GM12878 (cell line): ENCODE data around the gene KRTAP9-2. TPM values are rescaled to one million over a fixed set of nuclear protein-coding genes. Genes with fewer than 3 reads are reported as not detected.

Source experiments
- EGR1 ChIP-seq, 2 experiments: IDR thresholded peaks; 1 replicate in 1 of 2; 2 replicates in 1 of 2; pipeline ENCODE4 v1.6.1; 2011 to 2012; ENCODE audit warnings: low read depth in 2 of 2, low read length in 2 of 2, borderline replicate concordance in 1 of 2, mild to moderate bottlenecking in 1 of 2, moderate library complexity in 1 of 2
- HDGF ChIP-seq: fragments of 450-650 bp; IDR thresholded peaks from 2 replicates; pipeline ENCODE4 v1.6.1; 2016; ENCODE audit warnings: antibody characterized with exemption
- NKRF ChIP-seq: fragments of 450-650 bp; conservative IDR thresholded peaks from 2 replicates; pipeline ENCODE4 v1.6.1; 2017; ENCODE audit warnings: mild to moderate bottlenecking, moderate library complexity
- POLR2A ChIP-seq: IDR thresholded peaks from 2 replicates; pipeline ENCODE4 v1.6.1; 2011; ENCODE audit warnings: low read depth, mild to moderate bottlenecking, low read length
- RCOR1 ChIP-seq: conservative IDR thresholded peaks from 2 replicates; pipeline ENCODE4 v1.6.1; 2012; ENCODE audit warnings: low read depth, low read length, improper control_type of control experiment
- RFX5 ChIP-seq: IDR thresholded peaks from 2 replicates; pipeline ENCODE4 v1.6.1; 2011; ENCODE audit warnings: low read depth, low read length, improper control_type of control experiment
- STAT3 ChIP-seq: IDR thresholded peaks from 2 replicates; pipeline ENCODE4 v1.6.1; 2011; ENCODE audit warnings: low read depth, low read length, improper control_type of control experiment
- YBX1 ChIP-seq: fragments of 450-650 bp; IDR thresholded peaks from 2 replicates; pipeline ENCODE4 v1.6.1; 2016; ENCODE audit warnings: antibody characterized with exemption
- ZBED1 ChIP-seq: IDR thresholded peaks from 2 replicates; pipeline ENCODE4 v1.6.1; 2016; ENCODE audit warnings: borderline replicate concordance
- polyA plus RNA-seq, 11 experiments: library from polyadenylated mRNA; depleted of rRNA in 4 of 11; unstranded in 6 of 11; stranded (reverse) in 5 of 11; fragments of >200 nt; fragmentation: Nextera tagmentation in 4 of 11; fragmentation: Illumina TruSeq in 1 of 11; extraction: Ambion mirVana in 4 of 11; extraction: Trizol in 1 of 11; gene quantifications; 1 replicate in 1 of 11; 2 replicates in 10 of 11; pipeline versions ENCODE4 v1.2.1 to v1.2.3, GENCODE V29; 2011 to 2016; ENCODE audit warnings: inconsistent platforms in 2 of 11, missing spikeins in 2 of 11, low read depth in 1 of 11
- total RNA-seq, 4 experiments: library from RNA; depleted of rRNA in 3 of 4; stranded (reverse); fragments of >200 nt in 3 of 4; fragmentation: Illumina TruSeq in 1 of 4; extraction: Trizol in 1 of 4; gene quantifications; 2 replicates each; pipeline versions ENCODE4 v1.2.1 to v1.2.3, GENCODE V29; 2013 to 2021
- TF ChIP-seq, protein P1 (sequence below): fragments of 450-650 bp; IDR thresholded peaks from 2 replicates; pipeline ENCODE4 v1.6.1; 2016; ENCODE audit warnings: mild to moderate bottlenecking

Gene KRTAP9-2
- total and polyA plus RNA-seq, 10 of the 15 experiments (the other 5 are each of a cell fraction or from before 2014, with no cell fraction given): not detected

- TF ChIP-seq, protein P1, sequence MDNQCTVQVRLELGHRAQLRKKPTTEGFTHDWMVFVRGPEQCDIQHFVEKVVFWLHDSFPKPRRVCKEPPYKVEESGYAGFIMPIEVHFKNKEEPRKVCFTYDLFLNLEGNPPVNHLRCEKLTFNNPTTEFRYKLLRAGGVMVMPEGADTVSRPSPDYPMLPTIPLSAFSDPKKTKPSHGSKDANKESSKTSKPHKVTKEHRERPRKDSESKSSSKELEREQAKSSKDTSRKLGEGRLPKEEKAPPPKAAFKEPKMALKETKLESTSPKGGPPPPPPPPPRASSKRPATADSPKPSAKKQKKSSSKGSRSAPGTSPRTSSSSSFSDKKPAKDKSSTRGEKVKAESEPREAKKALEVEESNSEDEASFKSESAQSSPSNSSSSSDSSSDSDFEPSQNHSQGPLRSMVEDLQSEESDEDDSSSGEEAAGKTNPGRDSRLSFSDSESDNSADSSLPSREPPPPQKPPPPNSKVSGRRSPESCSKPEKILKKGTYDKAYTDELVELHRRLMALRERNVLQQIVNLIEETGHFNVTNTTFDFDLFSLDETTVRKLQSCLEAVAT: no peak
- TF ChIP-seq EGR1 (IDR thresholded peaks at IDR 0.05; ENCODE audit: borderline replicate concordance in 1 of 2, low read depth in 2 of 2, low read length in 2 of 2) (no peak), RCOR1 (no peak), RFX5 (no peak), NKRF (no peak), YBX1 (no peak), HDGF (no peak), POLR2A (no peak), ZBED1 (no peak), STAT3 (no peak)
Measured at GRCh38 chr17:41178843-41179616, 47.4 kb upstream of the KRTAP9-2 start (continued).
